K562 (cell line): ENCODE data around the gene ROR2. TPM values are rescaled to one million over a fixed set of nuclear protein-coding genes. Genes with fewer than 3 reads are reported as not detected.

Experiments used
- CBX1 ChIP-seq: sonication (generic); IDR thresholded peaks from 2 replicates; pipeline ENCODE4 v1.6.1; 2016; ENCODE audit warnings: antibody characterized with exemption, low read depth, mild to moderate bottlenecking
- CBX2 ChIP-seq: fragments of 200-600 bp; sonication (generic); IDR thresholded peaks from one replicate; pipeline ENCODE4 v1.6.1; 2012; ENCODE audit warnings: mild to moderate bottlenecking, low read length, inconsistent platforms; ENCODE audit not compliant: insufficient read depth, poor library complexity, severe bottlenecking
- DEAF1 ChIP-seq: fragments of 450-650 bp; formaldehyde crosslinking; IDR thresholded peaks from 2 replicates; pipeline ENCODE4 v1.4.0; 2020; ENCODE audit warnings: mild to moderate bottlenecking, moderate library complexity
- EGR1 ChIP-seq: fragments of 450-650 bp; conservative IDR thresholded peaks from 2 replicates; pipeline ENCODE4 v1.6.1; 2017; ENCODE audit warnings: mild to moderate bottlenecking
- FOXK1 ChIP-seq: sonication (generic); formaldehyde crosslinking; IDR thresholded peaks from 2 replicates; pipeline ENCODE4 v1.8.0; 2022; ENCODE audit warnings: missing genetic modification reagents, mild to moderate bottlenecking, borderline replicate concordance
- HINFP ChIP-seq: fragments of 450-650 bp; conservative IDR thresholded peaks from 2 replicates; pipeline ENCODE4 v1.6.1; 2016; ENCODE audit warnings: missing genetic modification characterization, low read depth, mild to moderate bottlenecking, control low read depth, missing compliant biosample characterization
- KDM1A ChIP-seq, 2 experiments: fragments of 450-650 bp; IDR thresholded peaks; 2 replicates each; pipeline ENCODE4 v1.6.1; 2016; ENCODE audit warnings: mild to moderate bottlenecking in 2 of 2
- MCM3 ChIP-seq: fragments of 450-650 bp; IDR thresholded peaks from 2 replicates; pipeline ENCODE4 v1.6.1; 2016
- POLR2A ChIP-seq: fragments of 450-650 bp; conservative IDR thresholded peaks from 2 replicates; pipeline ENCODE4 v1.6.1; 2016
- POLR2B ChIP-seq: fragments of 450-650 bp; IDR thresholded peaks from 2 replicates; pipeline ENCODE4 v1.6.1; 2018; ENCODE audit warnings: low read depth; ENCODE audit not compliant: partially characterized antibody
- RBM15 ChIP-seq: fragments of 200-400 bp; formaldehyde crosslinking; IDR thresholded peaks from 2 replicates; pipeline ENCODE4 v1.6.1; 2018; ENCODE audit warnings: mild to moderate bottlenecking, low read length, moderate library complexity; ENCODE audit not compliant: insufficient read depth
- RBM17 ChIP-seq: fragments of 200-400 bp; formaldehyde crosslinking; IDR thresholded peaks from 2 replicates; pipeline ENCODE4 v1.6.1; 2017; ENCODE audit warnings: low read depth, mild to moderate bottlenecking, low read length, borderline replicate concordance
- RFX5 ChIP-seq: IDR thresholded peaks from 2 replicates; pipeline ENCODE4 v1.6.1; 2011; ENCODE audit warnings: low read depth, mild to moderate bottlenecking, improper control_type of control experiment, low read length
- SIN3B ChIP-seq: fragments of 450-650 bp; IDR thresholded peaks from 2 replicates; pipeline ENCODE4 v1.6.1; 2017; ENCODE audit warnings: low read depth, mild to moderate bottlenecking, moderate library complexity
- TGIF2 ChIP-seq: sonication (generic); formaldehyde crosslinking; IDR thresholded peaks from 2 replicates; pipeline ENCODE4 v1.8.1; 2022; ENCODE audit warnings: mild to moderate bottlenecking, missing genetic modification reagents, moderate library complexity
- VEZF1 ChIP-seq: fragments of 200-800 bp; sonication (Bioruptor generic); IDR thresholded peaks from 2 replicates; pipeline ENCODE4 v1.6.1; 2017; ENCODE audit warnings: missing genetic modification characterization, missing compliant biosample characterization
- ZBTB2 ChIP-seq: fragments of 450-650 bp; IDR thresholded peaks from 2 replicates; pipeline ENCODE4 v1.6.1; 2016; ENCODE audit warnings: antibody characterized with exemption
- ZFP36 ChIP-seq: fragments of 150-350 bp; IDR thresholded peaks from 2 replicates; pipeline ENCODE4 v1.6.1; 2018; ENCODE audit warnings: low read length, low read depth; ENCODE audit not compliant: partially characterized antibody
- ZNF280A ChIP-seq: fragments of 450-650 bp; IDR thresholded peaks from 2 replicates; pipeline ENCODE4 v1.6.1; 2018; ENCODE audit warnings: mild to moderate bottlenecking, low read depth; ENCODE audit not compliant: partially characterized antibody
- ZNF316 ChIP-seq: fragments of 450-650 bp; IDR thresholded peaks from 2 replicates; pipeline ENCODE4 v1.6.1; 2016
- ZNF347 ChIP-seq: fragments of 450-650 bp; formaldehyde crosslinking; IDR thresholded peaks from 2 replicates; pipeline ENCODE4 v1.4.0; 2020; ENCODE audit warnings: low read depth, mild to moderate bottlenecking, moderate library complexity
- polyA plus RNA-seq, 8 experiments: library from polyadenylated mRNA; depleted of rRNA in 4 of 8; stranded (reverse) in 5 of 8; unstranded in 3 of 8; fragments of >200 nt; fragmentation: Nextera tagmentation in 2 of 8; fragmentation: Illumina TruSeq in 1 of 8; extraction: Ambion mirVana in 2 of 8; extraction: Trizol in 1 of 8; gene quantifications; 2 replicates each; pipeline versions ENCODE4 v1.2.1 to v1.2.3, GENCODE V29; 2011 to 2014; ENCODE audit warnings: inconsistent platforms in 1 of 8, missing spikeins in 1 of 8
- total RNA-seq, 7 experiments: library from RNA; depleted of rRNA in 6 of 7; stranded (reverse); fragments of >200 nt in 6 of 7; fragmentation: Illumina TruSeq in 2 of 7; extraction: Trizol in 2 of 7; gene quantifications; 2 replicates each; pipeline versions ENCODE4 v1.2.1 to v1.2.3, GENCODE V29; 2011 to 2021; ENCODE audit warnings: low replicate concordance in 1 of 7

ROR2 gene
- total and polyA plus RNA-seq, 9 of the 15 experiments (the other 6 are each of a cell fraction or from before 2014, with no cell fraction given): 5.6 to 33.8 (median 15.3) TPM

DNA sequence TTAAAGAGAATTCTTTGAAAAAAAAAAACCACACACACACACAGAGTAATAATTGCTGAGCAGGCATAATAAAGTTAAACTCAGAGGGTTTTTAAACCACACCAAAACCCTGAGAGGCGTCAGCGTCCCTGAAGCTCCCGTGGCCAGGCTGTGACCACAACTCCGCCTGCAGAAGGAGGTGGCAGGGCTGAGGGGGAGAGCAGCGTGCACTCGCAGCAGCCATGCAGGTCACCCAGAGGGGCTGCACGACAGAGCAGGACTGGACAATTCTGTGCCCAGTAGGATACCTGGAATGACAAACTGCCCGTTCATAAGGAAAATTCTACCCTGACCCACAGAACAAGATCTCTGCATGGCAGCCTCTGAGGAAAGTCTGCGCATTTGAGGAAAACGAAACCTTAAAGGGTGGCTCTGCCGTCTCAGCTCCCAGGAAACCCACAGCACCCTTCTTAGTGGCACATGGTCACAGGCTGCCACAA, 44.0 kb downstream of the ROR2 start (continued):
- TF ChIP-seq RBM17 (no peak), KDM1A (IDR thresholded peaks at IDR 0.05) (no peak), POLR2B (no peak), MCM3 (no peak), ZNF316 (peak; percentile 100), CBX1 (no peak), VEZF1 (CRISPR knock-in tag) (peak; percentile 48; the same call in 1 of the 2 replicates), FOXK1 (CRISPR knock-in tag) (no peak), RBM15 (no peak), POLR2A (peak; percentile 44; the same call in 1 of the 2 replicates), ZBTB2 (no peak), EGR1 (no peak), DEAF1 (CRISPR knock-in tag) (no peak), ZNF280A (no peak), HINFP (tag) (no peak), SIN3B (no peak), ZNF347 (CRISPR knock-in tag) (no peak), TGIF2 (CRISPR knock-in tag) (no peak), RFX5 (no peak), ZFP36 (no peak), CBX2 (no peak)
